GM18909 (cell line): ENCODE results near the gene FOXL2NB.
A peak's percentile ranks its signal among the peaks of the same experiment; 100 is the strongest.

Experiments
- ATAC-seq: cut with Tn5 transposase; IDR thresholded peaks from one replicate; pipeline ENCODE4 v1.9.1; 2021; ENCODE audit warnings: mild to moderate bottlenecking; ENCODE audit not compliant: unreplicated experiment, poor library complexity

The FOXL2NB gene

DNA sequence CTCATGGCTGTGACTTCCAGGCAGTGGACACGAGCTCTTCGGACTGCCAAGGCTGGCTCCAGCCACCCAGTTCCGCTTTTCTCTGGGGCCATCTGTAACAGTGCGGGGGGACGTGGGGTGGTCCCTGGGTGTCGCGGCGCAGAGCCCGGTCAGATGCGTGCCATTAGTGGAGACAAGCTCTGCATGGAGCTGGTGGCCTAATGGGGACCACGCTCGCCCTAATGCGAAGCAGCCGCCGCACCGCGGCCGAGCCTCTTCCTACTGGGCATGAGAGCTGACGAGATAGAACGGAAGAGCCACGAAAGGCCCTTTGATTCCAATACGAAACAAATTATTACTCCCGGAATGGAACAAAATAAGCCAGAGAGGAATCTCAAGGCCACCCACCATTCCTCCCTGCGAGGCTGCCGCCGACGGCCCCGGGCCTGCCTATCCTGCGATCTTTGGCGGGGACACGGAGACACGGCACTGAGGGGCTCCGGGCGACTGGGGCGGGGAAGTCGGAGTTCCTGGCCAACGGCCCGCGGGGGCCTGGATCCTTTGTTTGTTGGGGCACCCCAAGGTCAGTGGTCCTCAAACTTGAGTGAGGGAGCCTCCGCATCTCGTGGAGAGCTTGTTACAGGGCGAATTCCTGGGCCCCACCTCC is 18.2 kb upstream of the FOXL2NB start:
- no peak for ATAC-seq

DNA sequence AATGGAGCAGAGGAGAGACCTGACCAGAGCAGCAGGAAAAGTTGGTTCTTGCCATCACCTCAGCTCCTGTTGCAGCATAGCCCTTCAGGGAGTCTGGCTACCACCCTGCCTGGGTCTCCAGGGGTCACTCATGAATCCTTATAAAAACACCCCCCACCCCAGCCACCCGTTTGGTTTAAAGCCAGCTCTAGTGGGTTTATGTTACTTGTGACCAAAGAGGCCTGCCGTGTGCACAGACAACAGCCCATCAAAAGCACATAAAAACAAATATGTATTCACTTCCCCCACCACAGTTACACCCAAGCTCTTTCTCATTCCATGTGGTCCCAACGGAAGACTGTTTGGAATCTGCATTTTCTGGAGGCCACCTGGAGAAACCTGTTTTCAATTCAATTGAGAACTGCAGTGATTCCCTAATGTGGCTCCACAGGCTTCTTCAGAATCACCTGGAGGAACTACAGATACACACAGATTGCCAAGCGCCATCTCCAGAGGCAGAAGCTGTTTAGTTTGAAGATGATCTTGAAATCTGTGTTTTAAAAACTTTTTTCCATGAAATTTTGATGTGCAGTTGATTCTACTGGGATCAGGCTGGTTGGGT is 13.8 kb upstream of the FOXL2NB start:
- no peak for ATAC-seq

DNA sequence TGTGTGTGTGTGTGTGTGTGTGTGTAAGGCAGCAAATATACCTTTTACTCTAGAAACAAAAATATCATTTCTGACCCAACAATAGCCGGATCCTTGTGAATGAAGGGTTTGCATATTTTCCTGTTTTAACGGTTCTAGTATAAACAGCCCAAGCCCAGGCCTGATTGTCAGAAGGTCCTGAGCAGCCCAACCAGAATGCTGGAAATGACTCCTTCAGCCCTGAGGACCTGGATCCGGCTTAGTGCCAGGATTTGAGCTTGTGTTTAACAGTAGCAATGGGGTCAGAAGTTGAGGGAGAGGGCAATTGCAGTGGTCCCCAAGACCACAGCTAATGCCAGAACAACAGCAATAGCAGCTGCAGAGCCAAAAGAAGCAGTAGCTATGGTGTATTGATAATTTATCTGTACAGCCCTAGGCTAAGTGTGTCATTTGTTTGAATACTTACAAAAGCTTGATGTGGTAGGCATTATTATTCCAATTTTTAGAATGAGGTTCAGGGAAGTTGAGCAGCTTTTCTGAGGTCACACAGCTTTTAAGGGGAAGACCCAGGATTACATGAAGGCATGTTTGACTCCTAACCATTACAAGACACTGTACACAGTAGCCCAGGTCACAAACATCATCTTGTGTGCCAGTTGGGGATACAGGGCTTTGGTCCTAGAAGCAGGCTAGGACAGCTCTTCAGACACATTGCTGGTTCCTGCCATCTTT is 12.9 kb upstream of the FOXL2NB start:
- ATAC-seq: no peak

DNA sequence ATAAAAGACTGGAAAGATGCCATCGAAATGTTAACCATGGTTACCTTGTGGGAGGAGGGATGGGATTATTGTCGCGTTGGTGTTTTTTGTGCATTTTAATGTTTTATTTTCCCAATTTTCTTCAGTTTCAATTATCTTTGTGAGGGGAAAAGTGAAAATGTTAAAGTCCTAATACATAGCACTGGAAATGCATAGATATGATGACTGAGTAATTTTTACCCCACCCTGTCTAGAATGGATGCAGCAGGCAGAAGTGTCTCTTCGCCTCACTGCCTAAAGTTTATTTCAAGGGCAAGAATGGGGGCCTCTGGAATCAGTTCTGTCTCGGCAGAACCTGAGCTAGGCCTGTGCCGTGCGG is 11.5 kb upstream of the FOXL2NB start:
- no peak for ATAC-seq

DNA sequence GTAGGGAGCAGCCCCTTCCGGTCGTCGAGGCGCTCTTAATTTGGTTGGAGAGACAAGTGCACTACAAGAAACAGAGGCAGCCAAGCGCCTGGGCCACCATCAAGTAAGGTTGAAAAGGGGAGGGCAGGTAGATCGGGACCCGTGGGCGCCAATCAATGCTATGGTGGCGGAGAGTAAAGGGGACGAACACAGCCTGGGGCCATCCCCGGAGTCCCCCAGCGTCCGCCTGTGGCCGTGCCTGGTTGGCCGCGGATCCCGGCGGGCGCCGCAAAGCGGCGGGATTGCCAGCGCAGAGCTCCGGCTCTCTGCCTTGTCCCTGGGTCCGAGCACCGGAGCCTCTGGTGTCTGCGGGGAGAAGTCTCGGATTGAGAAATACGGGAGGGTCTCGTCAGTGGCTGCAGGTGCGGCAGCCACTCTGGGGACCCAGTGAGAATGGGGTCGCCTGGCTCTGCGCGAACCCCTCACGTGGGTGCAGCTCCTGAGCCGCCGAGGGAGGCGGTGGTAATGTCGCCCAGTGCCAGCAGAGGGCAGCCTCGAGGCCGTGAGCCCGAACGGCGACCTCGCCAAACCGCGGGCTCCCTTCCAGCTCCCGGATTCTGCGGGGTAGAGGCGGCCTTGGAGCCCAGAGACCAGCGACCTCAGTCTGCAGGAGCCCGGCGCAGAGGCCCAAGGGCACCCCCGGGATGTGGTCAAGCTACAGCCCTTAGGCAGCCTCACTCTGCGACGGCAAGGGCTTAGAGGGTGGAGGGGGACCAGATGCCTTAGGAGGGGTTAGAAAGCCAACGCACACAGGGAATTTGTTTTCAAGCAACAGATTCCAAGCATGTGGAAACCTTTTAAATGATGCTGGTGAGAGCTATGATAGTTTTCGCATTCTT is 10.9 kb upstream of the FOXL2NB start:
- ATAC-seq: peak; percentile 73

DNA sequence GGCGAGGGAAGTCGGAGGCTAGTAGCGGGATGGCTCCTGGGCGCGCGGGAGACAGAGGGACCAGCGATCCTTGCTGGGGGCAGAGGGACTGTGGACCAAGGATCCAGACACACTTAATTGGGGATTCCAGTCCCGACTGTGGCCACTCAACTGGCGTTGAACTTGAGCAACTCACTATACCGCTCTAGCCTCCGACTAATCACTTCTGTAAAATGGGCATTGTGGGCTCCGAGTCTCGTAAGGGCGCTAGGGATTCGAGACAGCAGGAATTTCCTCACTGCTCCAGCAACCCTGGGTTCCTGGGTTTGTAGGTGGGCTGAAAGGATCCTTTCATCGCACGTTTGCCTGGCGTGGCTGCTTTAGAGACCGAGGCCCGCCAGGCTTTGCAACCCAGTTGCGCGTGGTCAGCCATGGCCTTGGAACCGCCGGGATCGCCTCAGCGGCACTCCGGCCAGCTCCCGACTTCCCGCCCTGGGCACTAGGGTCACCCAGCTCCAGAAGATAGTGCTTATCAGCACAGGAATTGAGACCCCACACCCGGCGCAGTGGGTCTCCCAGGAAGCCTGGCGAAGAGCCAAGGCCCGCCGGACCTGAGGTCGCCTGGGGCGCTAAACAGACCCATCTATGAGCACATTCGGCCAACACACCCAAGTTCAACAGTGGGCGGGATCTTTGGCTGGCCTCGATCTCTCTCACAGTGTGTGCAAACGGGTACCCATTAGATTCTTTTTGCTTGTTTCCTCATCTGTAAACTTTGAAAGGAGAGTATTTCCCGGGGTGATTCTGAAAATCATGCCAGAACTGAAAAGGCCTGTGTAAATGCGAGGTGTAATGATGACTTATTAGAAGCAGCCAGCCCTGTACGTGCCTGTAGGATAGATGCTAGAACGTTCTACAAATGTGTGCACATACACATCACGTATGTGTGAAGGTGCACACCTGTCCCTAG is 10.0 kb upstream of the FOXL2NB start:
- ATAC-seq: no peak

DNA sequence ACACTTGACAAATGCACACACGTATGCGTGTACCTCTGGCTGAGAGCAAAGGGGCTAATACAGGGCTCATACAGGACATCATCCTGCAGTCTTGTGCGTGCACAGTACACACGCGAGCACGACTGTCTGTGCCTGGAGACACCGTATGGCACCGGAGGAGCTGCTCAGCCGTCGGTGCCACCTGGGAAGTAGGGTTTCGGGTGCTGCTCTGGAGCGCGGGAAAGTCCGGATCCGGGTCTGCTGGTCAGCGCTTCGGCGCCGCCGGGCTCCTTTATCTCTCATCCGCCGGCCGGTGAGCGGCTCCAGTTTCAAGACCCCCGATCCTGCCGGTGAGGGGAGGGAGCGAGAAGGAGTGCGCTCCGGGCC is 9.3 kb upstream of the FOXL2NB start:
- ATAC-seq: no peak

DNA sequence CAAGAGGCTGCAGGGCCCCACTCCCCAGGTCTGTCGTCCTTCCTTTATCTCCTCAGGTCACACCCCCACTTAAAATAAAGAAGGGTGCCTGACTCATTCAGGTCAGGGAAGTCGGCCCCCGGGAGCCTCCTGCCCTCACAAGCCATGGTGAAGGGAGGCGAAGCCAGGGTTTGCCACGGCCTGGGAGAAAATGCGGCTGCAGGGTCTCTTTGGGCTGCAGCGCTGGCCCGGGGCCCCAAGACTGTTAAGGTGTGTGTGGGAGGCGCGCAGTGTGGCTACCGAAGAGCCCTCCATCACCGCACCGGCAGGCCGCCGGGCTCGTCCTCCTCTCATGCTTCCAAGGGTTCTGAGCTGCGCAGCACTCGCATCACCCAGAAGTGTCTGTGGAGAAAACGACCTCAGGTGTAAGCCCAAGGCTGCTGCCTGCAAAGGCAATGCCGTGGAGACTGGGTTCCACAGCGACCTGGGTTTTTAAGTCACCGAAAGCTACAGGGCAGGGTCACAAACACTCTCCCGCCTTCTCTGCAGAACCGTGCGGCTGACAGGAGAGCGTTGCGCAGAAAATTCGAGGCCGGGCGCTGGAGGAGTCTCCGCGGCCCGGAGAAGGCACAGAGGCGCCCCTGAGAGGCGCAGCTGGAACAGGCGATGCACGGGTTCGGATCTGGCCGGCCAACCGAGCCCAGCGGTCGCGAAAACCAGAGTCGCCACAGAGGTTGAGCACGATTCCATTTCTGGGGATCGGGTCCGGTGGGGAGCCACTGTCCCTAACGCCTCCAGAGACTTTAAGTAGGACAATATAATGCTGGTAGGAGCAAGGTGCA is 8.8 kb upstream of the FOXL2NB start:
- no peak for ATAC-seq

DNA sequence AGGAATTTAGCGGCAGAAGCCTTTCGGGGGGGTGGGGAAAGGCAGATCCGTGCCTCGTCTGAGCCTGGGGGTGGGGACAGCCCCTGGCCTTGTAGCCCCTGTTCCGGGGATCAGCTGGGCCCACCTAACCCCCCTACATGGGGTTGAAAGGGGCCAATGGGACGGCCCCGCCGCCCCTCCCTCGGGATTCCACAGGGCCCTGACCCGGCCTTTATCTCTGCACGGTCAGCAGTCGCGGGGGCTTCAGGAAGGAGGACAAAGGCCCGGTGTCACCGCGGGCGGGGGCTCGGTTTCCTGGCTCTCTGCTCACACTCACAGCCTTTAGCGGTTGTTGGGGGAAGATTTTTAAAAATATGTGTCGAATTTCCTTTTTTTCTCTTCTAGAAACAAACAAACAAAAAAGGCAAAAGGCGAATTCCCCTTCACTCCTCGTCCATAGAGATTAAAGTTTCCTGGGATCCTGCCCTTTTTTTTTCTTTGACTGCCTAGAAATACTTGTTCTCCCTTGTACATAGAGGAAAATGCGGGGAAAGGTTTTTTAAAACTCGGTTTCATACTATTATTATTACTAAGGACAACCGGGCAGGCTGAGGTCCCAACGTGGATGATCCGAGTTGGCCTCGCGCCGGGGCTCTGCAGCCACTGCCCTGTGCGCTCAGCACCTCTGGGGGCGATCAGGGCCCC is 8.0 kb upstream of the FOXL2NB start:
- no peak for ATAC-seq

DNA sequence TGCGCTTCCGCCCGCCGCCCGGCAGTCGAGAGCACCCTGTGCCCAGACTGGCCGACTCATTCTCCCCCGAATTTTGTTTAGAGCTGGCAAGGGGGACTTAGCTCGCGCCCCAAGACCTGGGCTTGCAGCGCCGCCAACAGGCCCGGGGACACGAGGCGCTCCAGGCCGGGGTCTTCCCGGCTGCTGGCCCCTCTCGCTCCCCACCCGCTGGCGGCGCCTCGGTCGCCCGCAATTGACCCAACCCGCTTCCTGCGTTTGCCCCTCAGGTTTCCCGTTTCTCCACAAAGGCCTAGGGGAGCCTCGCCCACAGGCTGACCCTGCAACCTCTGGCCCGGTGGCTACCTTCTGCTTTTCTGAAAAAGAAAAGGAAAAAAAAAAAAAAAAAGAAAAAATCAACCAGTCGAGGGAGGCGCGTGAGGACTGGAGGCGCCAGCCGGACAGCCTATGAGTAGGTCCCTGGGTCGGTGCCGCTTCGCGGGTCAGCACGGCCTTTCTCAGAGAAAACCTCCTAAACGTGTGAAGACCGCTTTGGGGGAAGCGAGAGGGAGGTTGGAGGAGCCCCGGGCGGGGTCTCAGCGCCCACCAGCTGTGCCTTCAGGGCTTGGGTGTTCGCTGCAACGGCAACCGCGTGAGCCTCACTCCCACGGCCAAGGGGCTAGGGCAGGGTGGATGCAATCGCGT is 7.3 kb upstream of the FOXL2NB start:
- ATAC-seq: no peak

DNA sequence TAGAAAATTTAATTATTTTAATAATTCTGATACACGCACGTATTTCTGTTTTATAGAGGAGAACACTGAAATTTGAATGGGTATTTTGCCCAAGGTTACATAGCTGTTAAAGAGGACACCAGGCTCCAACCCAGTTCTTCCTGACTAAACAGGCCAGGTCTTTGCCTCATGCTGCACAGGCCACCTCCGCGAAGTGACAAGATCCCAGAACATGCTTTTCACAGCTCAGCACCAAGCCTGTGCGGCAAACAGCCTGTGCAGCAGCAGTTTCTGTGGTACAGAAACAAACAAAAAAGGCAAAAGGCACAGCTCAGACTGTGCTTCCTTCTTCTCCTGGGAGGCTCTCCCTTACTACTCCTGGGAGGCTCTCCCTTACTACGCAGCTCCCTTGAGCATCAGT is 6.6 kb upstream of the FOXL2NB start:
- no peak for ATAC-seq

DNA sequence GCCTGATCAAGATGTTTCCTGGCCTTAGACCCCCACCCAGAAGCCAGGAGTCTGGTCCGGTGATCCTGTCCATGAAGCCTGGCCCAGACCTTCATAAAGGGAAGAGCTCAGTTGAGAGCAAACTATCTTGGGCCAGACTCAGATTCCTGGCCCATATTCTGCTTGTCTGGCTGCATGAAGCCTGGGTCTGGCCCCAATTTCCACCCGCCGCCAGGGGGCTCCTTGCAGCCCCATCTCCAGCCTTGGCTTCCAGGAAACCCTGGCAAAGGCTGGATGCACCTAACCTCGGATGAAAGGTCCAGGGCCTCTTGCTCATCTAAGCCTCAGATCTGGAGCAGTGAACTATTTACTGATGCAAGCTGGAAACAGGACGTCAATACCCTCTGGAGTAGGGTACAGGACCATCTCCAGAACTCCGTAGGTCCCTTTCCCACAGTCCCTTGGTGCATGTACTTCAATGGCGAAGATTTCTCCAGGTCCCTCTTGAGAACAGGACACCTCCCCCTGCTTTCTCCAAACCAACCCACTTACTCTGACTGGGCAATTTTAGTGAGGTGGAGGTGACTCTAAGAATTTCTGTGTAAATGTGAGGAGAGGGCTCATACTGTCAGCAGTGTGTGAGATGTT is 5.6 kb upstream of the FOXL2NB start:
- no peak for ATAC-seq

DNA sequence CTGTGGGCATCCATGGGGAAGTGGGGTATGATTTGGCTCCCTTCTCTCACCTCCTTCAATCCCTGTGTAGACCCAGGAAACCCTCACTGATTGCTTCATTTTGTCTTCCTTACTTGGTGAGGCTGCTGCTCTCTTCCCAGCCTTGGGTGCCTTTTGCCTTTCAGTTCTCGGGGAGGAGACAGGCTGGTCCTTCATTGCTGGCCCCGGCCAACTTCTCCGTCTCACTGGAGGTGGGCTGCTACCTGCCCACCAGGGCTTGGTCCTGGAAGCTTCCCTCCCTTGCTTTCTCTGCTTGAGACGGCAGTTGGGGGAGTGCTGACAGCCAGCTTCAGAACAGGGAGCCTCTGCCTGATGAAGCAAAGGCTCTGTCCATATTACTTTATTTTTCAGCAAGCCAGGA is 4.7 kb upstream of the FOXL2NB start:
- ATAC-seq: no peak

DNA sequence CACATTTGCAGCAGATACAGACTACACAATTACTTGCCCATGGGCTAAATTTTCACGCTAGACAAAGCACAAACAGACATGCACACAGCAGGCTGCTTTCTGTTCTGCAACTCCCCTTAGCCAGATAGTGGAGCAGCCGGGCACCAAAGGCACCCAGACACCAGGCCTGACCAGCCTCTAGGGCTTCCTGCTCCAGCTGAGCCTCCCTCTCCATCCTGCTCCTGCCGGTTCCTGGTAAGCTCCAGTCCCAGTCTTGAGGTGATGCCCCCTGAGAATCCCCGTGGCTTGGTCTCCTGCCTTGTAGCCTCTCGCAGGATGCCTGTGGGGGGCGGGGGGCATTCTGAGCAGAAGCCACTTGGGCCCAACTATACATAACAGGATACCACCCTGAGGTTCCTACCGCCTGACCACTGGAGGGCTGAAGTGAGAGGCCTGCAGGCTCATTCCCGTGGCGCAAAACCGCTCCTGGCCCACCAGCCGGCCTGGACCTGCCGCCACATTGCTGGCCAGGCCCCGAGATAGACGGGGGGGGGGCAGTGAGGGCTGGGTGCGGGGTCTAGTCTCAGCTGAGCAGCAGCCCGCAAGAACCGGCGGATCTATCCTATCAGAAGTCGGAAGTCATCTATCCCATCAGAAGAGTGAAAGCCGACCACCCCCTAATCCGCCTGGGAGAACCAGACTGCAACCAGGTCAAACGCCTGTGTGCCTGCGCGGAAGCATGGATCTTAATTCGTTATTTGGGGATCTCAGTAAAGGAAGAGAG is 4.0 kb upstream of the FOXL2NB start:
- ATAC-seq: no peak

DNA sequence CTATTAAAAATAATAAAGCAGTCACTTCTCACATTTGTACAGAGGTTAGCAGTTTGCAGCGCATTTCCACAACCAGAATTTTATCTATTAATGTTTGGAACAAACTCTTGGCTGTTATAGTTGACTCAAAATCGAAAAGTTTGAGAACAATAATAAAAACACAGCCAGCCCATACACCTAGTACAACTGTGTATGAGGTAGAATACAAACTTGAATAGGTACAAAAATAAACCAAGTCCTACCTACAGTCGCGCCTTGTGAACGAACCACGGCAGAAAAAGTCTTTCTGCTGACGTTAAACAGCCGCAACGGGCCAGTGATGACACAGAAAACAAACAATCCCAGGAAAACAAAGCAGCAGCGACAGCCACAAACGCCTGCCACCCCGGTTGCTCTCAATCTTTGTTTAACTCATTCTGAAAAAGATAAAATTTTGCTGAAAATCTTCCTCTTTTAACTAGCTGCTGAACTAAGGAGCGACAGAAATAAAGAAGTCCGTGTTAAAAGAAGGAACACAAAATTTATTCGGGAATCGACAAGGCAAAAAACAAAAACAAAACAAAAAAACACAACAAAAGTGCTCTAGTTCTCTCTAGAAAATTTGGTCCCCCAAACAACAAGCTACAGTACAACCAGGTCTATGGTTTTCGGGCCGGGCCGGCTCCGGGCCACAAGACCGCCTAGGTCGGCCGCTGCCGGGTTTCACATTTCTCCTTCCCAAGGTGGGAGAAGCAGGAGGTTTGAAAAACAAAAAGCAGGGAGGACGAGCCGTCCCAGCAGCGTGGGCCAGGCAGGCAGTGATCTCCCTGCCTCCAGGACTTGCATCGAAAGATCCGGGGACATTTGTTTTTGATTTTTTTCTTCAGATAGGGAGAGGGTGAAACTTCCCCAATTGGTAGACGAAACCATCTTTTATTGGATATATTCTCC is 3.0 kb upstream of the FOXL2NB start:
- ATAC-seq: no peak

DNA sequence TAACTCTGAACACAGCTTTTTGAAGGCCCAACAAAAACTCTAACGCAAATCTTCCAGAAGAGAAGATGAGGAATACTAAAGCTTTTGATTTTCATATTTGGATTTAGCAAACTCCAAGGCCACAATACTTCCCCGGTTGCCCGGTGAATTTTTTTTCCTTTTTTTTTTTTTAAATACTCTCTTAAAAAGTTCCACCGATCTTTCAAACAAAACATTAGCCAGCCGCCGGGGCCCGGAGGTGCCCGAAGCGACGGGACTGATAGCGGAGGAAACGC is 2.4 kb upstream of the FOXL2NB start:
- no peak for ATAC-seq
